ENCODE data around the gene SEC14L1.
"Not testable (repeated sequence)": the region's sequence is repeated elsewhere in the genome, so short reads cannot be mapped to it uniquely, and the experiment has no call there.

Gene SEC14L1

GRCh38 chr17:77140878-77141767, at the start of gene SEC14L1:
Gene SEC14L1, plus strand, starts transcription at chr17:77140969. Its CDS starts 2,628 bp downstream, at chr17:77143597.
- peak within 1 kb of the TSS; percentile 98 for H3K27ac ChIP-seq
- DNase-seq (ENCODE audit: low read depth, low spot score), result no peak

- H3K27ac ChIP-seq, result no peak overlapping the region
- DNase-seq (ENCODE audit: low read depth, low spot score), result no peak
Observed at GRCh38 chr17:77092025-77092424, 48.7 kb upstream of the SEC14L1 start.

- no peak for DNase-seq (ENCODE audit: low read depth, low spot score)
Observed at GRCh38 chr17:77095461-77095860, 45.3 kb upstream of the SEC14L1 start.

GRCh38 chr17:77096570-77097214, 44.1 kb upstream of the SEC14L1 start:
- no peak for DNase-seq (ENCODE audit: low read depth, low spot score)
- peak overlapping the region; percentile 21 for H3K27ac ChIP-seq

More at GRCh38 chr17:77095461-77095860, 45.3 kb upstream of the SEC14L1 start:
- no peak overlapping the region for H3K27ac ChIP-seq

- no peak overlapping the region for H3K27ac ChIP-seq
Observed at GRCh38 chr17:77097631-77098180, 43.1 kb upstream of the SEC14L1 start.

GRCh38 chr17:77098884-77099545, 41.8 kb upstream of the SEC14L1 start:
- H3K27ac ChIP-seq, result no peak overlapping the region
- no peak for DNase-seq (ENCODE audit: low read depth, low spot score)

More at GRCh38 chr17:77097631-77098180, 43.1 kb upstream of the SEC14L1 start:
- DNase-seq (ENCODE audit: low read depth, low spot score), result no peak

GRCh38 chr17:77099997-77100396, 40.8 kb upstream of the SEC14L1 start:
- no peak for DNase-seq (ENCODE audit: low read depth, low spot score)
- H3K27ac ChIP-seq, result no peak overlapping the region

GRCh38 chr17:77101521-77102410, 39.0 kb upstream of the SEC14L1 start:
- no peak for DNase-seq (ENCODE audit: low read depth, low spot score)
- no peak overlapping the region for H3K27ac ChIP-seq

GRCh38 chr17:77102411-77103134, 38.2 kb upstream of the SEC14L1 start:
- H3K27ac ChIP-seq; DNase-seq (ENCODE audit: low read depth, low spot score): not testable (repeated sequence)

GRCh38 chr17:77105706-77106105, 35.1 kb upstream of the SEC14L1 start:
- H3K27ac ChIP-seq, result no peak overlapping the region
- no peak for DNase-seq (ENCODE audit: low read depth, low spot score)

- H3K27ac ChIP-seq, result no peak overlapping the region
- no peak for DNase-seq (ENCODE audit: low read depth, low spot score)
Observed at GRCh38 chr17:77106874-77107358, 33.9 kb upstream of the SEC14L1 start.

- no peak overlapping the region for H3K27ac ChIP-seq
- no peak for DNase-seq (ENCODE audit: low read depth, low spot score)
Observed at GRCh38 chr17:77107506-77108433, 33.0 kb upstream of the SEC14L1 start.

- peak overlapping the region; percentile 28 for H3K27ac ChIP-seq
- DNase-seq (ENCODE audit: low read depth, low spot score), result no peak
Observed at GRCh38 chr17:77109159-77109759, 31.5 kb upstream of the SEC14L1 start.

GRCh38 chr17:77109764-77110359, 30.9 kb upstream of the SEC14L1 start:
- peak overlapping the region; percentile 28 for H3K27ac ChIP-seq
- no peak for DNase-seq (ENCODE audit: low read depth, low spot score)

- not testable (repeated sequence) for DNase-seq (ENCODE audit: low read depth, low spot score); H3K27ac ChIP-seq
Observed at GRCh38 chr17:77111165-77111933, 29.4 kb upstream of the SEC14L1 start.

GRCh38 chr17:77111934-77112296, 28.9 kb upstream of the SEC14L1 start:
- DNase-seq (ENCODE audit: low read depth, low spot score), result no peak
- H3K27ac ChIP-seq, result no peak overlapping the region

All from epithelial cell of prostate (primary cell).